GM19395 (cell line): Measurements from ENCODE around the gene PXK.
"Not testable (repeated sequence)": the region's sequence is repeated elsewhere in the genome, so short reads cannot be mapped to it uniquely, and the experiment has no call there.

Source experiments
- ATAC-seq: cut with Tn5 transposase; IDR thresholded peaks from one replicate; pipeline ENCODE4 v1.9.1; 2021; ENCODE audit warnings: mild to moderate bottlenecking, moderate library complexity; ENCODE audit not compliant: unreplicated experiment

PXK gene

GRCh38 chr3:58323529-58324390, 8.9 kb upstream of the PXK start:
- ATAC-seq: no peak

GRCh38 chr3:58324391-58325390, 8.0 kb upstream of the PXK start:
- ATAC-seq: no peak

GRCh38 chr3:58325525-58325992, 7.1 kb upstream of the PXK start:
- no peak for ATAC-seq

GRCh38 chr3:58326267-58326900, 6.3 kb upstream of the PXK start:
- no peak for ATAC-seq

GRCh38 chr3:58329150-58329921, 3.4 kb upstream of the PXK start:
- no peak for ATAC-seq

GRCh38 chr3:58329922-58330413, 2.7 kb upstream of the PXK start:
- no peak for ATAC-seq

- ATAC-seq: no peak
These were observed 1.0 kb upstream of the PXK start for GRCh38 chr3:58331593-58332152.

GRCh38 chr3:58333206-58334012, 717 bp downstream of the PXK start:
- ATAC-seq: peak; percentile 45

- no peak for ATAC-seq
These were observed 1.3 kb downstream of the PXK start for GRCh38 chr3:58334013-58334321.

GRCh38 chr3:58334506-58334884, 1.8 kb downstream of the PXK start:
- ATAC-seq: no peak

- no peak for ATAC-seq
These were observed 2.9 kb downstream of the PXK start for GRCh38 chr3:58335652-58335947.

GRCh38 chr3:58336135-58336882, 3.6 kb downstream of the PXK start:
- no peak for ATAC-seq

- ATAC-seq: no peak
These were observed 4.5 kb downstream of the PXK start for GRCh38 chr3:58337190-58337589.

- not testable (repeated sequence) for ATAC-seq
These were observed 6.5 kb downstream of the PXK start for GRCh38 chr3:58339146-58339545.

GRCh38 chr3:58340594-58341244, 8.0 kb downstream of the PXK start:
- ATAC-seq: no peak

- no peak for ATAC-seq
These were observed 8.7 kb downstream of the PXK start for GRCh38 chr3:58341376-58341775.

- ATAC-seq: no peak
These were observed 10.0 kb downstream of the PXK start for GRCh38 chr3:58342676-58343075.

- no peak for ATAC-seq
These were observed 12.8 kb downstream of the PXK start for GRCh38 chr3:58345457-58345856.
